ENCODE measurements around the gene PDE4A.

PDE4A gene

GRCh38 chr19:10418485-10419199 lies 1.7 kb upstream of the PDE4A start:
- ChIA-PET POLR2A (interaction anchor here (0.8 to 3.0 kb wide), 4 partner anchors 13 to 224 kb away, joined by 3 to 17 read pairs (median 4); partner anchors contain the start of genes CDC37 and DNMT1), CTCF (interaction anchor here (0.5 to 4.3 kb wide), 8 partner anchors 13 to 338 kb away, joined by 3 to 71 read pairs (median 6); partner anchors contain the start of genes CDC37 and ICAM5)
- no peak for DNase-seq (ENCODE audit: extremely low spot score)
- TF ChIP-seq SUZ12 (IDR thresholded peaks at IDR 0.05) (no peak), ARNT (IDR thresholded peaks at IDR 0.05) (no peak), FOXK2 (IDR thresholded peaks at IDR 0.05) (no peak), TARDBP (IDR thresholded peaks at IDR 0.05) (no peak), SP1 (IDR thresholded peaks at IDR 0.05) (no peak), ZNF384 (IDR thresholded peaks at IDR 0.05) (no peak), BHLHE40 (IDR thresholded peaks at IDR 0.05; ENCODE audit: borderline replicate concordance) (no peak), ELF4 (IDR thresholded peaks at IDR 0.05) (no peak), LEF1 (IDR thresholded peaks at IDR 0.05; ENCODE audit: borderline replicate concordance) (no peak), HDGF (IDR thresholded peaks at IDR 0.05; ENCODE audit: borderline replicate concordance) (no peak), PKNOX1 (IDR thresholded peaks at IDR 0.05) (no peak), NFRKB (IDR thresholded peaks at IDR 0.05) (no peak), FOXA1 (IDR thresholded peaks at IDR 0.05) (no peak), L3MBTL2 (conservative IDR thresholded peaks at IDR 0.05) (no peak), CTBP1 (IDR thresholded peaks at IDR 0.05; ENCODE audit: borderline replicate concordance) (no peak), FOXM1 (IDR thresholded peaks at IDR 0.05; ENCODE audit: borderline replicate concordance) (no peak)

DNA sequence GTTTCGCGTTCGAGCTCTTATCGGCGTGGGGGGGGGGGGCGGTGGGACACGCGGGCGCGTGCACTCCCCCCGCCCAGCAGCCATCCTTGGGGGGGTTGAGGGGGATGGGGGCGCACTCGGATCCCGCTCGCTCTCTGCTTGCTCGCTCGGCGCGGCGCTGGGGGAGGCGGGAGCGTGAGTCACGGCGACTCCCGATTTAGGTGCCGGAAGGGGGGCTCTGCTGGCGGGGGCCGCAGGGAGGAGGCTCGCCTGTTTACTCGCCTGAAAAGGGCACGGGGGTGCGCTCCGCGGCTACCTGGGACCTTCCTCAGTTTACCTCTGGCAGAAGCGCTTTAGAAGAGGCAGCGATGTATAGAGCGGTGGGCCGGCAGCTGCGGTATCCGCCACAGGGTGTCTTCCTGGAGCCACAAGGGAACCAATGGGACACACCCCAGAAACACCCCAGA lies 1.1 kb upstream of the PDE4A start:
- DNase-seq (ENCODE audit: extremely low spot score): no peak
- TF ChIP-seq PKNOX1 (IDR thresholded peaks at IDR 0.05): no peak
- TF ChIP-seq SP1 (IDR thresholded peaks at IDR 0.05): no peak
- POLR2A ChIA-PET: no interaction called here
- CTCF ChIA-PET: interaction anchor here (0.6 to 1.1 kb wide), 2 partner anchors 37 to 99 kb away, joined by 3 to 6 read pairs; no protein-coding TSS in a partner anchor

DNA sequence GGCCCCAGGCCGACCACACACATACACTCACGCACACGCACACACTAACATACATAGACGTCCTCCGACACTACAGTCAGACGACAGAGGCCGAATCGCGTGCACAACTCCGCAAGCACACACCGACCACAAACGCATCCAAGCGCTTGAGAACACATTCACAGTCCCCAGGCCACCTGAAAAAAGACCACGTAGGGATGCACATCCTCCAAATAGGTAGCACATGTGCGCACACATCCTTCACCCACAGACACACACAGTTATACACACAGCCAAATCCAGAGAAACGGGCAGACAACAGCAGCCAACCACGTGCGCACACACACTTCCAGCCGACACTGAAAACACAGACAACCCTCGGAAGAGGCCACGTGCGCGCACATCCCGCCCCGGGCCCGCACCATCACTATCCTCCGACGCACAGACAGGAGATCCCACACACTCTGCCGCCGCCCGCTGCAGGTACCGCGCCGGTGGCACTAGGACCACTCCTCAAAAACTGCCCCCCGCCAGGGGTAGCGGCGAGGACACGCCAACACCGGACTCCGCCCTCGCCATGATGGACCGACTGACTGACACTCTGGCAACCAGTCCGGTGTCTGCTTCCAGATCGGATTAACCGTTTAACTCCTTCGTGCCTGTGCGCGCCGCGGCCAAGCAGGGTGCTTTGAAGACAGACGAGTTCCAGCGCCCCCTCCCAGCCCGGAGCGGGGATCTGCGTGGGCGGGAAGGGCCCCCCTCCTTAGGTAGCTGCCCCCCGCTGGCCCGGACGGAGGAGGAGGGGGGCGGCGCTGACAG lies 493 bp upstream of the PDE4A start:
- TF ChIP-seq CTBP1 (IDR thresholded peaks at IDR 0.05; ENCODE audit: borderline replicate concordance): peak; percentile 77
- peak; percentile 98 for TF ChIP-seq PKNOX1 (IDR thresholded peaks at IDR 0.05)
- peak; percentile 99 for TF ChIP-seq L3MBTL2 (conservative IDR thresholded peaks at IDR 0.05)
- TF ChIP-seq FOXM1 (IDR thresholded peaks at IDR 0.05; ENCODE audit: borderline replicate concordance): peak; percentile 89
- no peak for TF ChIP-seq ARNT (IDR thresholded peaks at IDR 0.05)
- ChIA-PET CTCF (no interaction called here), POLR2A (no interaction called here)
- DNase-seq (ENCODE audit: extremely low spot score): peak; percentile 75

DNA sequence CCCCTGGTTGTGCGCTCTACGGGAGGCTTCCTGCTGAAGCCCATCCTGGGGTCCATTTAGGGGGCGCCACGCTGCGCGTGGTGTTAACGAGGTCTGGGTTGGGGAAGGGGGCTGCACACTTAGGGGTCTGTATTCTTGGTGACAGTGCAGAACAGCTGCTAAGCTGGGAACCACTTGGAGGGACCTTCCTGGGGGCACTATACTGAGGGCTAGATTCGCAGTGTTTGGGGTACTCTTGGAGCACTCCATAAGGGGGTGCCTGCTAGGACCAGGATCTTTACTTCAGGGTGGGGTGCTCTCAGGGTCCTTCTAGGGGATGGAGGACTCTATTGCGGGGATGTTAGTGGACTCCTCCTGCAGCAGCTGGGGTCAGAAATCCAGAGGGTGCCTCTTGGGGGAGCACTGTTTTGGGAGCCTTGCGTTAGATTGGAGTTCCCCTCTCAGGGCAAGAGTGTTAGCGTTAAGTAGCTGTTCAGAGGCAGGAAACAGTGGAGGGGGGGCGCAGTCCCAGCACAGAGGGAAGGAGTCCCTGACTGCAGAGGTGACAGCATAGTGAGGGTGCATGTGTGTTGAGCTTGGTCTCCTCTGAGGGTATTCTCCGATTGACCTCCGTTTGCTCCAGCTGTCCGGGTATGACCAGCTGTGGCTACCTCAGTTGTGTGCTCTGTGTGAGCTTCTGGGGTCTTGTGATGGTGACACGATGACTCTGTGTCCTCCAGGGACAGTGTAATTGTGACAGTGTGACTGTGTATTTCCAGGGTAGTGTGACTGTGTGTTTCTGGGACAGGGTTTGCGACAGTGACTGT lies 1.1 kb downstream of the PDE4A start:
- no peak for DNase-seq (ENCODE audit: extremely low spot score)
- POLR2A ChIA-PET: no interaction called here
- TF ChIP-seq BHLHE40 (IDR thresholded peaks at IDR 0.05; ENCODE audit: borderline replicate concordance): no peak
- TF ChIP-seq FOXK2 (IDR thresholded peaks at IDR 0.05): no peak
- CTCF ChIA-PET: interaction anchor here (0.6 to 1.0 kb wide), 5 partner anchors 8 to 19 kb away, joined by 3 to 4 read pairs (median 3); no protein-coding TSS in a partner anchor

DNA sequence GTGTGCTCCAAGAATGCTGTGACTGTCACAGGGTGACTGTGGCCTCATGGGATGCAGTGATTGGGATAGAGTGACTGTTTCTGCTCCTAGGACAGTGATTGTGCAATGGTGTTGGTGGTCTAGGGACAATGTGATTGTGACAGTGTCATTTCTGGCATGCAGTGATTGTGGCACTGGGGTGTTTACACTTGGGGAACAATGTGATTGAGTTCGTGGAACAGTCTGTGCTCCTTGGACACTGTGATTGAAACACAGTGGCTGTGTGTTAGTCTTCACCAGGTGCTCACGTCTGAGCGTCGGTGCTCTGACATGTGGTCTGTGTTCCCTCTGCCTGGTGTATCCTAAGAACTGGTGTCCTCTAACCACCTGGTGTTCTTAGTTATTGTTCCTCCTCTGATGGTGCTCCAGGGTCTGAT lies 1.7 kb downstream of the PDE4A start:
- TF ChIP-seq TARDBP (IDR thresholded peaks at IDR 0.05) (no peak), ARNT (IDR thresholded peaks at IDR 0.05) (no peak), PKNOX1 (IDR thresholded peaks at IDR 0.05) (no peak), FOXM1 (IDR thresholded peaks at IDR 0.05; ENCODE audit: borderline replicate concordance) (no peak), SP1 (IDR thresholded peaks at IDR 0.05) (no peak), FOXA1 (IDR thresholded peaks at IDR 0.05) (no peak), L3MBTL2 (conservative IDR thresholded peaks at IDR 0.05) (no peak), BHLHE40 (IDR thresholded peaks at IDR 0.05; ENCODE audit: borderline replicate concordance) (no peak), ZNF384 (IDR thresholded peaks at IDR 0.05) (no peak), ELF4 (IDR thresholded peaks at IDR 0.05) (no peak), LEF1 (IDR thresholded peaks at IDR 0.05; ENCODE audit: borderline replicate concordance) (no peak), HDGF (IDR thresholded peaks at IDR 0.05; ENCODE audit: borderline replicate concordance) (no peak), CTBP1 (IDR thresholded peaks at IDR 0.05; ENCODE audit: borderline replicate concordance) (no peak), SUZ12 (IDR thresholded peaks at IDR 0.05) (no peak), NFRKB (IDR thresholded peaks at IDR 0.05) (no peak), FOXK2 (IDR thresholded peaks at IDR 0.05) (no peak)
- POLR2A ChIA-PET: no interaction called here
- no peak for DNase-seq (ENCODE audit: extremely low spot score)
- CTCF ChIA-PET: interaction anchor here (0.6 kb wide), 2 partner anchors 10 to 12 kb away, joined by 3 to 4 read pairs; no protein-coding TSS in a partner anchor

All from HEK293T (cell line).